Peyer's patch (tissue), 4 donors: Measurements from ENCODE around the gene GRPEL1. TPM values are rescaled to one million over a fixed set of nuclear protein-coding genes. Genes with fewer than 3 reads are reported as not detected.

ENCODE experiments used
- DNase-seq, 3 donors: peaks; one replicate each; pipeline ENCODE4 v3.0.0-alpha.2; 2017 to 2019
- H3K27ac ChIP-seq, 4 donors: fragments of 200-600 bp; sonication (generic); one replicate each; pipeline ENCODE4 v1.5.1; 2016 to 2019
- H3K27me3 ChIP-seq, 2 donors: fragments of 200-600 bp; sonication (generic); one replicate each; pipeline ENCODE4 v1.5.1; 2019
- H3K36me3 ChIP-seq, 3 donors: fragments of 200-600 bp; sonication (generic); one replicate each; pipeline ENCODE4 v1.5.1; 2016 to 2019
- H3K4me1 ChIP-seq, 4 donors: fragments of 200-600 bp; sonication (generic); one replicate each; pipeline ENCODE4 v1.5.1; 2016 to 2019
- H3K4me3 ChIP-seq, 4 donors: fragments of 200-600 bp; sonication (generic); 1 replicate in 3 of 4; 2 replicates in 1 of 4; pipeline ENCODE4 v1.5.1; 2016 to 2019; ENCODE audit warnings: mild to moderate bottlenecking in 1 of 4
- H3K9me3 ChIP-seq, 4 donors: fragments of 200-600 bp; sonication (generic); one replicate each; pipeline ENCODE4 v1.5.1; 2016 to 2019; ENCODE audit warnings: mild to moderate bottlenecking in 1 of 4
- CTCF ChIP-seq, 6 experiments: fragments of 450-650 bp in 4 of 6; fragments of 200-600 bp in 2 of 6; sonication (generic) in 1 of 6; IDR thresholded peaks; one replicate each; pipeline ENCODE4 v1.5.1; 2017 to 2019; ENCODE audit warnings: antibody characterized with exemption in 6 of 6, mild to moderate bottlenecking in 3 of 6, moderate library complexity in 1 of 6
- POLR2A ChIP-seq, 2 donors: fragments of 450-650 bp; IDR thresholded peaks; one replicate each; pipeline ENCODE4 v1.5.1; 2017; ENCODE audit warnings: antibody characterized with exemption in 2 of 2, mild to moderate bottlenecking in 2 of 2, moderate library complexity in 2 of 2
- total RNA-seq, 4 donors: library from RNA; depleted of rRNA; stranded (reverse); fragments of >200 nt; gene quantifications; one replicate each; pipeline ENCODE4 v1.1.0, GENCODE V29; 2016

GRPEL1 gene
- total RNA-seq, 4 donors from 2014 or later: 13.2 to 35.4 (median 17.8) TPM

- TF ChIP-seq POLR2A (IDR thresholded peaks at IDR 0.05) (no peak), CTCF (IDR thresholded peaks at IDR 0.05) (no peak)
- Histone ChIP-seq H3K27me3 (no peaks in the 10 kb centered on the region), H3K4me1 (no peaks in the 10 kb centered on the region), H3K27ac (no peak overlapping the region), H3K9me3 (no peaks in the 10 kb centered on the region), H3K4me3 (no peak overlapping the region), H3K36me3 (peaks cover 0 to 33% (median 0%) of the 10 kb centered on the region in 3 donors)
- DNase-seq: no peak
These were observed 33.4 kb downstream of the GRPEL1 start for GRCh38 chr4:7034262-7035081.

GRCh38 chr4:7032596-7032995, 35.3 kb downstream of the GRPEL1 start:
- Histone ChIP-seq H3K9me3 (no peaks in the 10 kb centered on the region), H3K27ac (no peak overlapping the region), H3K4me1 (no peaks in the 10 kb centered on the region), H3K4me3 (no peak overlapping the region), H3K27me3 (no peaks in the 10 kb centered on the region), H3K36me3 (peaks cover 0 to 49% (median 0%) of the 10 kb centered on the region in 3 donors)
- TF ChIP-seq CTCF (IDR thresholded peaks at IDR 0.05) (no peak), POLR2A (IDR thresholded peaks at IDR 0.05) (no peak)
- no peak for DNase-seq

- no peak for TF ChIP-seq CTCF (IDR thresholded peaks at IDR 0.05)
- TF ChIP-seq POLR2A (IDR thresholded peaks at IDR 0.05): no peak
- H3K36me3 ChIP-seq: peaks cover 0 to 56% (median 0%) of the 10 kb centered on the region in 3 donors
- H3K4me1 ChIP-seq: no peaks in the 10 kb centered on the region
- no peak for DNase-seq
- no peaks in the 10 kb centered on the region for H3K9me3 ChIP-seq
- no peak overlapping the region for H3K27ac ChIP-seq
- no peak overlapping the region for H3K4me3 ChIP-seq
- H3K27me3 ChIP-seq: no peaks in the 10 kb centered on the region
These were observed 36.1 kb downstream of the GRPEL1 start for GRCh38 chr4:7031558-7032449.

- Histone ChIP-seq H3K27me3 (no peaks in the 10 kb centered on the region), H3K4me1 (no peaks in the 10 kb centered on the region), H3K9me3 (no peaks in the 10 kb centered on the region), H3K27ac (no peak overlapping the region), H3K36me3 (peaks cover 0 to 65% (median 0%) of the 10 kb centered on the region in 3 donors), H3K4me3 (no peak overlapping the region)
- TF ChIP-seq CTCF (IDR thresholded peaks at IDR 0.05) (no peak), POLR2A (IDR thresholded peaks at IDR 0.05) (no peak)
- DNase-seq: no peak
These were observed 37.0 kb downstream of the GRPEL1 start for GRCh38 chr4:7030856-7031255.

- H3K36me3 ChIP-seq: peaks cover 0 to 75% (median 0%) of the 10 kb centered on the region in 3 donors
- no peak overlapping the region for H3K4me3 ChIP-seq
- H3K4me1 ChIP-seq: no peaks in the 10 kb centered on the region
- no peak for TF ChIP-seq CTCF (IDR thresholded peaks at IDR 0.05)
- no peak for TF ChIP-seq POLR2A (IDR thresholded peaks at IDR 0.05)
- H3K27ac ChIP-seq: no peak overlapping the region
- DNase-seq: no peak
- no peaks in the 10 kb centered on the region for H3K27me3 ChIP-seq
- no peaks in the 10 kb centered on the region for H3K9me3 ChIP-seq
These were observed 37.9 kb downstream of the GRPEL1 start for GRCh38 chr4:7029921-7030320.
